ENCODE data around the gene ADARB2.

The ADARB2 gene

GRCh38 chr10:1211844-1212570 is 525.3 kb downstream of the ADARB2 start:
- no peak for DNase-seq (ENCODE audit: low spot score)
- no peak overlapping the region for H4K8ac ChIP-seq (ENCODE audit: low read depth, low read length)
- H3K36me3 ChIP-seq (replicated peaks in 1 of 2; ENCODE audit: control insufficient read depth in 2 of 2, insufficient read depth in 2 of 2, low read length in 2 of 2): no peaks in the 10 kb centered on the region
- no peak overlapping the region for H2BK120ac ChIP-seq (ENCODE audit: low read depth, low read length)
- peak overlapping the region; percentile 24 for H2AK5ac ChIP-seq (ENCODE audit: low read depth, low read length)
- no peak overlapping the region for H2BK15ac ChIP-seq (ENCODE audit: low read length)
- H3K4me2 ChIP-seq (ENCODE audit: insufficient read depth, low read length, poor library complexity, severe bottlenecking): no peak overlapping the region
- H2AFZ ChIP-seq (ENCODE audit: low read length): no peak overlapping the region
- H3K4me3 ChIP-seq (ENCODE audit: low read length in 2 of 2): no peak overlapping the region
- H4K91ac ChIP-seq (ENCODE audit: low read depth, low read length, poor library complexity): no peak overlapping the region
- no peak overlapping the region for H2BK5ac ChIP-seq (ENCODE audit: low read length)
- H3K4ac ChIP-seq (ENCODE audit: low read length): no peak overlapping the region
- no peaks in the 10 kb centered on the region for H3K4me1 ChIP-seq (ENCODE audit: control insufficient read depth in 2 of 2, insufficient read depth in 1 of 2, low read depth in 1 of 2, low read length in 2 of 2)
- no peaks in the 10 kb centered on the region for H3K9me3 ChIP-seq (replicated peaks in 1 of 2; ENCODE audit: control insufficient read depth in 2 of 2, insufficient read depth in 1 of 2, low read depth in 1 of 2, low read length in 2 of 2)
- H3K23ac ChIP-seq (ENCODE audit: low read depth, low read length, poor library complexity): peak overlapping the region; percentile 35
- no peak overlapping the region for H2BK12ac ChIP-seq (ENCODE audit: low read length)
- H3K27me3 ChIP-seq (ENCODE audit: control insufficient read depth in 3 of 3, insufficient read depth in 3 of 3, low read depth in 1 of 3, low read length in 3 of 3): no peaks in the 10 kb centered on the region
- H3K27ac ChIP-seq (replicated peaks; ENCODE audit: low read length): no peak overlapping the region
- no CpG with 5 or more reads among the region's 16 CpGs for WGBS, 2 donors (ENCODE audit: extremely low coverage in 2 of 2, insufficient read length in 2 of 2, insufficient replicate concordance in 1 of 2)
- no peak overlapping the region for H3K18ac ChIP-seq (ENCODE audit: low read length)
- peaks cover 2% of the 10 kb centered on the region for H3K79me1 ChIP-seq (ENCODE audit: low read depth, low read length)
- H3K9ac ChIP-seq (ENCODE audit: low read depth, low read length, poor library complexity): no peak overlapping the region
- peak overlapping the region; percentile 39 for H3K14ac ChIP-seq (ENCODE audit: low read length)

DNA sequence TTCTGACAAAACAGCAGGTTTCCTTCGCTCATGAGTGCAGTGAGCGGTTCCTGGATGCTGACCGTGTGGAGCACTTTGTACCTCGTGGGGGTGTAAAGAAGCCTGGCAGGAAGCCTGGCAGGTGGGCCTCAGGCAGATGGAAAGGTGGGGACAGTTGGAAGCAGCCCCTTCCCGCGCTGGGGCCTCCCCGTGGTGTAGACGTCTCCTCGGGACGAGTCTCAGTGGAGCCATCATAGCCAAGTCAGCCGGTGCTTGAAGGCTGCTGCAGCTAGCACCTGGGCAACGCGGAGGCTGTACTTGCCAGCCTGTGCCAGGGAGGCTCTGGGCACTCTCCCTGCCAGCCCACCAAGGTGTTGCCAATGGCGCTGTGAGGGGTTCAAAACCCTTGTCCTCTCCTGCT is 526.7 kb downstream of the ADARB2 start:
- Histone ChIP-seq H3K79me1 (ENCODE audit: low read depth, low read length) (peaks cover 2% of the 10 kb centered on the region), H3K4ac (ENCODE audit: low read length) (no peak overlapping the region), H3K27ac (replicated peaks; ENCODE audit: low read length) (no peak overlapping the region), H4K8ac (ENCODE audit: low read depth, low read length) (no peak overlapping the region), H2BK15ac (ENCODE audit: low read length) (no peak overlapping the region), H3K14ac (ENCODE audit: low read length) (no peak overlapping the region), H4K91ac (ENCODE audit: low read depth, low read length, poor library complexity) (no peak overlapping the region), H2BK120ac (ENCODE audit: low read depth, low read length) (no peak overlapping the region), H3K36me3 (replicated peaks in 1 of 2; ENCODE audit: control insufficient read depth in 2 of 2, insufficient read depth in 2 of 2, low read length in 2 of 2) (no peaks in the 10 kb centered on the region), H2AFZ (ENCODE audit: low read length) (no peak overlapping the region), H3K4me1 (ENCODE audit: control insufficient read depth in 2 of 2, insufficient read depth in 1 of 2, low read depth in 1 of 2, low read length in 2 of 2) (no peaks in the 10 kb centered on the region), H3K9ac (ENCODE audit: low read depth, low read length, poor library complexity) (no peak overlapping the region), H3K18ac (ENCODE audit: low read length) (peak overlapping the region; percentile 54), H3K4me2 (ENCODE audit: insufficient read depth, low read length, poor library complexity, severe bottlenecking) (no peak overlapping the region), H3K27me3 (ENCODE audit: control insufficient read depth in 3 of 3, insufficient read depth in 3 of 3, low read depth in 1 of 3, low read length in 3 of 3) (no peaks in the 10 kb centered on the region), H3K9me3 (replicated peaks in 1 of 2; ENCODE audit: control insufficient read depth in 2 of 2, insufficient read depth in 1 of 2, low read depth in 1 of 2, low read length in 2 of 2) (no peaks in the 10 kb centered on the region), H2AK5ac (ENCODE audit: low read depth, low read length) (peak overlapping the region; percentile 2), H2BK12ac (ENCODE audit: low read length) (no peak overlapping the region), H3K23ac (ENCODE audit: low read depth, low read length, poor library complexity) (no peak overlapping the region), H2BK5ac (ENCODE audit: low read length) (no peak overlapping the region), H3K4me3 (ENCODE audit: low read length in 2 of 2) (no peak overlapping the region)
- no peak for DNase-seq (ENCODE audit: low spot score)
- no CpG with 5 or more reads among the region's 14 CpGs for WGBS, 2 donors (ENCODE audit: extremely low coverage in 2 of 2, insufficient read length in 2 of 2, insufficient replicate concordance in 1 of 2)

GRCh38 chr10:1209355-1209979 is 527.9 kb downstream of the ADARB2 start:
- Histone ChIP-seq H2BK12ac (ENCODE audit: low read length) (peak overlapping the region; percentile 64), H3K4me3 (ENCODE audit: low read length in 2 of 2) (peak overlapping the region in 1 of 2 donors; percentile 59), H3K4me1 (ENCODE audit: control insufficient read depth in 2 of 2, insufficient read depth in 1 of 2, low read depth in 1 of 2, low read length in 2 of 2) (no peaks in the 10 kb centered on the region), H2BK15ac (ENCODE audit: low read length) (no peak overlapping the region), H3K9ac (ENCODE audit: low read depth, low read length, poor library complexity) (peak overlapping the region; percentile 36), H3K36me3 (replicated peaks in 1 of 2; ENCODE audit: control insufficient read depth in 2 of 2, insufficient read depth in 2 of 2, low read length in 2 of 2) (no peaks in the 10 kb centered on the region), H3K79me1 (ENCODE audit: low read depth, low read length) (peaks cover 2% of the 10 kb centered on the region), H4K91ac (ENCODE audit: low read depth, low read length, poor library complexity) (no peak overlapping the region), H3K4me2 (ENCODE audit: insufficient read depth, low read length, poor library complexity, severe bottlenecking) (no peak overlapping the region), H2BK120ac (ENCODE audit: low read depth, low read length) (no peak overlapping the region), H3K4ac (ENCODE audit: low read length) (no peak overlapping the region), H3K18ac (ENCODE audit: low read length) (peak overlapping the region; percentile 56), H3K23ac (ENCODE audit: low read depth, low read length, poor library complexity) (peak overlapping the region; percentile 90), H3K27ac (replicated peaks; ENCODE audit: low read length) (no peak overlapping the region), H2AFZ (ENCODE audit: low read length) (no peak overlapping the region), H4K8ac (ENCODE audit: low read depth, low read length) (no peak overlapping the region), H2AK5ac (ENCODE audit: low read depth, low read length) (peak overlapping the region; percentile 6), H3K9me3 (replicated peaks in 1 of 2; ENCODE audit: control insufficient read depth in 2 of 2, insufficient read depth in 1 of 2, low read depth in 1 of 2, low read length in 2 of 2) (no peaks in the 10 kb centered on the region), H2BK5ac (ENCODE audit: low read length) (no peak overlapping the region), H3K14ac (ENCODE audit: low read length) (no peak overlapping the region), H3K27me3 (ENCODE audit: control insufficient read depth in 3 of 3, insufficient read depth in 3 of 3, low read depth in 1 of 3, low read length in 3 of 3) (no peaks in the 10 kb centered on the region)
- no peak for DNase-seq (ENCODE audit: low spot score)
- 100% methylated on average over 1 of the region's 8 CpGs; no CpG with 5 or more reads in 1 of the 2 donors for WGBS, 2 donors (ENCODE audit: extremely low coverage in 2 of 2, insufficient read length in 2 of 2, insufficient replicate concordance in 1 of 2)
